Endothelial cell of umbilical vein (primary cell): ENCODE data around the gene MIGA1. TPM values are rescaled to one million over a fixed set of nuclear protein-coding genes. Genes with fewer than 3 reads are reported as not detected.

ENCODE experiments used
- BruUV-seq: library from RNA; stranded (reverse); fragments of 400-500 nt; replicated peaks from 2 replicates; lab custom pipeline; 2021; lab: Mats Ljungman, UMichigan
- CTCF ChIA-PET: fragments of 300-600, 350-600 bp; sonication (Branson Sonifier 250); formaldehyde crosslinking; loops from one replicate; lab custom pipeline; 2021; ENCODE audit warnings: antibody characterized with exemption, inconsistent platforms; lab: Charles Lee
- POLR2A ChIA-PET: fragments of 300-600, 350-600 bp; sonication (Branson Sonifier 250); formaldehyde crosslinking; loops from one replicate; lab custom pipeline; 2021; ENCODE audit warnings: antibody characterized with exemption, inconsistent platforms; lab: Charles Lee
- DNase-seq: peaks from one replicate; pipeline ENCODE4 v3.0.0-alpha.2; 2011; ENCODE audit warnings: low read depth, low spot score
- FAIRE-seq: peaks from 2 replicates; lab custom pipeline; 2011; peaks lifted over from hg19 to GRCh38; lab: Jason Lieb, UNC
- H2AFZ ChIP-seq: 2 replicates; pipeline ENCODE4 v1.6.0; 2012; ENCODE audit warnings: low read depth, low read length, control low read depth, inconsistent platforms
- H3K27ac ChIP-seq: 2 replicates; pipeline ENCODE4 v1.5.1; 2011; ENCODE audit warnings: low read depth, mild to moderate bottlenecking, control low read depth, low read length, moderate library complexity; ENCODE audit not compliant: insufficient read depth
- H3K27me3 ChIP-seq, 2 experiments: 2 replicates each; pipeline versions ENCODE4 v1.6.0 to v1.6.1; 2011; ENCODE audit warnings: low read length in 2 of 2, mixed read lengths in 1 of 2; ENCODE audit not compliant: control insufficient read depth in 2 of 2, insufficient read depth in 2 of 2
- H3K36me3 ChIP-seq, 2 experiments: 2 replicates in 1 of 2; 3 replicates in 1 of 2; pipeline ENCODE4 v1.5.1; 2011; ENCODE audit warnings: low read length in 2 of 2, mild to moderate bottlenecking in 1 of 2, moderate library complexity in 1 of 2; ENCODE audit not compliant: control insufficient read depth in 2 of 2, insufficient read depth in 2 of 2; ENCODE audit errors: extremely low read depth in 1 of 2
- H3K4me1 ChIP-seq: 3 replicates; pipeline ENCODE4 v1.5.1; 2011; ENCODE audit warnings: mild to moderate bottlenecking, low read length; ENCODE audit not compliant: control insufficient read depth, insufficient read depth; ENCODE audit errors: extremely low read depth
- H3K4me2 ChIP-seq: 2 replicates; pipeline ENCODE4 v1.6.1; 2011; ENCODE audit warnings: low read length, control low read depth, mixed read lengths; ENCODE audit not compliant: insufficient read depth
- H3K4me3 ChIP-seq, 3 experiments: fragments of 200-600 bp in 1 of 3; sonication (generic), shearing (Covaris generic) in 1 of 3; replicated peaks in 1 of 3; 2 replicates each; pipeline ENCODE4 v1.5.1; 2011 to 2016; ENCODE audit warnings: control low read depth in 3 of 3, low read length in 3 of 3, mild to moderate bottlenecking in 2 of 3, inconsistent platforms in 1 of 3, low read depth in 1 of 3, moderate library complexity in 1 of 3; ENCODE audit not compliant: insufficient read depth in 1 of 3
- H3K79me2 ChIP-seq: 2 replicates; pipeline ENCODE4 v1.6.0; 2012; ENCODE audit warnings: low read length, inconsistent platforms; ENCODE audit not compliant: control insufficient read depth, insufficient read depth
- H3K9ac ChIP-seq: replicated peaks from 2 replicates; pipeline ENCODE3; 2011; ENCODE audit warnings: low read length, control low read depth; ENCODE audit not compliant: insufficient read depth; ENCODE audit errors: extremely low read depth
- H3K9me1 ChIP-seq: replicated peaks from 3 replicates; pipeline ENCODE4 v1.6.0; 2011; ENCODE audit warnings: mild to moderate bottlenecking, low read length; ENCODE audit not compliant: control insufficient read depth, insufficient read depth; ENCODE audit errors: extremely low read depth
- H3K9me3 ChIP-seq: replicated peaks from 2 replicates; pipeline ENCODE4 v1.5.1; 2012; ENCODE audit warnings: low read length, inconsistent platforms; ENCODE audit not compliant: control insufficient read depth, insufficient read depth
- H4K20me1 ChIP-seq: replicated peaks from 2 replicates; pipeline ENCODE3; 2011; ENCODE audit warnings: mild to moderate bottlenecking, low read length; ENCODE audit not compliant: control insufficient read depth, insufficient read depth; ENCODE audit errors: extremely low read depth
- EZH2 ChIP-seq: IDR thresholded peaks from 2 replicates; pipeline ENCODE4 v1.6.1; 2012; ENCODE audit warnings: borderline replicate concordance, low read depth, mild to moderate bottlenecking, moderate library complexity, low read length, inconsistent platforms; ENCODE audit not compliant: severe bottlenecking
- FOS ChIP-seq: IDR thresholded peaks from 2 replicates; pipeline ENCODE4 v1.6.1; 2011; ENCODE audit warnings: mild to moderate bottlenecking, low read length, moderate library complexity, borderline replicate concordance; ENCODE audit not compliant: insufficient read depth
- GATA2 ChIP-seq: IDR thresholded peaks from 2 replicates; pipeline ENCODE4 v1.7.0; 2011; ENCODE audit warnings: low read depth, mild to moderate bottlenecking, moderate library complexity, mixed read lengths, low read length; ENCODE audit not compliant: insufficient read length, insufficient read depth
- JUN ChIP-seq: IDR thresholded peaks from 2 replicates; pipeline ENCODE4 v1.6.1; 2011; ENCODE audit warnings: borderline replicate concordance, low read depth; ENCODE audit not compliant: insufficient read length, insufficient read depth
- MAX ChIP-seq: IDR thresholded peaks from 2 replicates; pipeline ENCODE4 v1.6.1; 2011; ENCODE audit not compliant: insufficient read depth, insufficient read length
- MYC ChIP-seq: IDR thresholded peaks from one replicate; pipeline ENCODE4 v1.6.1; 2011; ENCODE audit warnings: mild to moderate bottlenecking, low read depth, low read length
- POLR2A ChIP-seq: IDR thresholded peaks from 2 replicates; pipeline ENCODE4 v1.6.1; 2012; ENCODE audit warnings: low read depth, mild to moderate bottlenecking, control low read depth, low read length
- POLR2AphosphoS5 ChIP-seq: IDR thresholded peaks from 2 replicates; pipeline ENCODE4 v1.6.1; 2012; ENCODE audit warnings: low read depth, mild to moderate bottlenecking, control low read depth, low read length, moderate library complexity; ENCODE audit not compliant: insufficient read depth
- dilution Hi-C: fragments of 300-500 bp; cut with MboI; formaldehyde crosslinking; loops from one replicate; pipeline ENCODE4 v1.15.0; 2019; ENCODE audit warnings: low sequenced_read_pairs; ENCODE audit not compliant: extremely low pct_ligation_motif_present
- intact Hi-C: fragments of 100-400 bp; cut with micrococcal nuclease; formaldehyde crosslinking; loops from one replicate; pipeline ENCODE4 v1.10.0; 2022
- polyA plus RNA-seq, 4 experiments: library from polyadenylated mRNA; depleted of rRNA in 3 of 4; stranded (reverse) in 3 of 4; unstranded in 1 of 4; fragments of >200 nt; gene quantifications; 2 replicates each; pipeline versions ENCODE4 v1.2.1 to v1.2.3, GENCODE V29; 2011 to 2012; ENCODE audit warnings: missing spikeins in 1 of 4
- total RNA-seq: library from RNA; stranded (reverse); gene quantifications from 2 replicates; pipeline ENCODE4 v1.2.3, GENCODE V29; 2021
- TF ChIP-seq, protein P1 (sequence below), 2 donors: IDR thresholded peaks; 1 replicate in 1 of 2; 2 replicates in 1 of 2; pipeline ENCODE4 v1.5.1; 2011; ENCODE audit warnings: low read length in 2 of 2, mild to moderate bottlenecking in 2 of 2, moderate library complexity in 2 of 2, control low read depth in 1 of 2, inconsistent platforms in 1 of 2, low read depth in 1 of 2; ENCODE audit not compliant: insufficient read depth in 1 of 2; ENCODE audit errors: extremely low read depth in 1 of 2

Gene MIGA1
- total and polyA plus RNA-seq, 2 donors (not counting 3 experiments of a cell fraction or from before 2014, with no cell fraction given), result 2.8 to 14.6 TPM

- H3K27ac ChIP-seq, result peak overlapping the region; percentile 49
- H3K4me3 ChIP-seq, result no peak overlapping the region
- no TSS peak for BruUV-seq
- H4K20me1 ChIP-seq, result no peaks in the 10 kb centered on the region
- H2AFZ ChIP-seq, result no peak overlapping the region
- peaks cover 2% of the 10 kb centered on the region for H3K79me2 ChIP-seq
- FAIRE-seq (no peak), DNase-seq (peak; percentile 24)
- no peaks in the 10 kb centered on the region for H3K9me3 ChIP-seq
- peaks cover 45% of the 10 kb centered on the region for H3K4me1 ChIP-seq
- peak overlapping the region; percentile 45 for H3K4me2 ChIP-seq
- no peaks in the 10 kb centered on the region for H3K9me1 ChIP-seq
- dilution Hi-C loops, result no loop called here
- intact Hi-C loops, result no loop called here
- no peaks in the 10 kb centered on the region for H3K36me3 ChIP-seq
- TF ChIP-seq MYC (no peak), EZH2 (no peak), POLR2A (no peak), POLR2AphosphoS5 (no peak), FOS (no peak)
- TF ChIP-seq, protein P1, sequence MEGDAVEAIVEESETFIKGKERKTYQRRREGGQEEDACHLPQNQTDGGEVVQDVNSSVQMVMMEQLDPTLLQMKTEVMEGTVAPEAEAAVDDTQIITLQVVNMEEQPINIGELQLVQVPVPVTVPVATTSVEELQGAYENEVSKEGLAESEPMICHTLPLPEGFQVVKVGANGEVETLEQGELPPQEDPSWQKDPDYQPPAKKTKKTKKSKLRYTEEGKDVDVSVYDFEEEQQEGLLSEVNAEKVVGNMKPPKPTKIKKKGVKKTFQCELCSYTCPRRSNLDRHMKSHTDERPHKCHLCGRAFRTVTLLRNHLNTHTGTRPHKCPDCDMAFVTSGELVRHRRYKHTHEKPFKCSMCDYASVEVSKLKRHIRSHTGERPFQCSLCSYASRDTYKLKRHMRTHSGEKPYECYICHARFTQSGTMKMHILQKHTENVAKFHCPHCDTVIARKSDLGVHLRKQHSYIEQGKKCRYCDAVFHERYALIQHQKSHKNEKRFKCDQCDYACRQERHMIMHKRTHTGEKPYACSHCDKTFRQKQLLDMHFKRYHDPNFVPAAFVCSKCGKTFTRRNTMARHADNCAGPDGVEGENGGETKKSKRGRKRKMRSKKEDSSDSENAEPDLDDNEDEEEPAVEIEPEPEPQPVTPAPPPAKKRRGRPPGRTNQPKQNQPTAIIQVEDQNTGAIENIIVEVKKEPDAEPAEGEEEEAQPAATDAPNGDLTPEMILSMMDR (IDR thresholded peaks at IDR 0.05; ENCODE audit: extremely low read depth in 1 of 2, insufficient read depth in 1 of 2, low read depth in 1 of 2, low read length in 2 of 2), result no peak
- POLR2A ChIA-PET, result no interaction called here
- no peaks in the 10 kb centered on the region for H3K27me3 ChIP-seq
- no peak overlapping the region for H3K9ac ChIP-seq
- CTCF ChIA-PET, result interaction anchor here (0.6 to 1.2 kb wide), 2 partner anchors 11 to 20 kb away, joined by 3 read pairs; no protein-coding TSS in a partner anchor
Measured at GRCh38 chr1:77830946-77831345, 51.5 kb downstream of the MIGA1 start.

DNA sequence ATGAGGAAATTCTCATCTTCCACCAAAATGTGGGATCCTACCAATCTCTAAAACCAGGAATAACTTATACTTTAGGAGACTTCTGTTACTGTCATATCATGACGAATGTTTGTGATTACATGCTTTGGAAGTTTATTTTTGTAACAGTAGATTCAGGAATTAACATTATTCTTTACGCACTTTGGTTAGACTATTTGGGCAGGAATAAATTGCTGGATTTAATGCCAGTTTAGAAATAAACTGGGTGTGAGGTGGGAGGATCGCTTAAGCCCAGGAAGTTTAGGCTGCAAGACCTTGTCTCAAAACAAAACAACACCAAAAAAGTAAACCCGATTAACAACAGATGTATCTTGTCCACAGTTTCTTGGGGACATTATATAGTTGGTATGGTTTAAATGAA, 52.1 kb downstream of the MIGA1 start:
- Histone ChIP-seq H3K4me1 (peaks cover 45% of the 10 kb centered on the region), H3K4me2 (peak overlapping the region; percentile 45), H3K4me3 (peak overlapping the region in 1 of 3 experiments; percentile 17), H3K9me1 (no peaks in the 10 kb centered on the region), H3K36me3 (no peaks in the 10 kb centered on the region), H4K20me1 (no peaks in the 10 kb centered on the region), H3K9ac (peak overlapping the region; percentile 61), H3K79me2 (peaks cover 2% of the 10 kb centered on the region), H3K9me3 (no peaks in the 10 kb centered on the region), H2AFZ (no peak overlapping the region), H3K27ac (peak overlapping the region; percentile 86), H3K27me3 (no peaks in the 10 kb centered on the region)
- dilution Hi-C loops, result no loop called here
- intact Hi-C loops, result no loop called here
- ChIA-PET CTCF (interaction anchor here (1.2 to 2.2 kb wide), 2 partner anchors 19 to 69 kb away, joined by 3 to 14 read pairs; no protein-coding TSS in a partner anchor), POLR2A (no interaction called here)
- no peak for TF ChIP-seq EZH2
- no peak for TF ChIP-seq POLR2AphosphoS5
- TF ChIP-seq, protein P1 (IDR thresholded peaks at IDR 0.05; ENCODE audit: extremely low read depth in 1 of 2, insufficient read depth in 1 of 2, low read depth in 1 of 2, low read length in 2 of 2), result no peak
- TF ChIP-seq JUN, result no peak
- TF ChIP-seq POLR2A, result no peak
- no peak for TF ChIP-seq MAX
- TF ChIP-seq GATA2, result no peak
- TF ChIP-seq MYC, result no peak
- no peak for TF ChIP-seq FOS
- no peak for FAIRE-seq
- DNase-seq, result no peak
- TSS peak; percentile 80 for BruUV-seq
